Left ventricle myocardium inferior (tissue), 1 donor: ENCODE measurements around the gene VTI1A. TPM values are rescaled to one million over a fixed set of nuclear protein-coding genes. Genes with fewer than 3 reads are reported as not detected.

Experiments used
- DNase-seq: peaks from one replicate; pipeline ENCODE4 v3.0.0-alpha.2; 2020
- H3K27ac ChIP-seq: fragments of 200-600 bp; replicated peaks from 2 replicates; pipeline ENCODE4 v1.8.0; 2021
- H3K27me3 ChIP-seq: fragments of 200-600 bp; 2 replicates; pipeline ENCODE4 v1.8.0; 2021; ENCODE audit warnings: low read depth
- H3K36me3 ChIP-seq: fragments of 200-600 bp; 2 replicates; pipeline ENCODE4 v1.8.0; 2021
- H3K4me1 ChIP-seq: fragments of 200-600 bp; 2 replicates; pipeline ENCODE4 v1.8.0; 2021
- H3K4me3 ChIP-seq: fragments of 200-600 bp; 2 replicates; pipeline ENCODE4 v1.8.0; 2021; ENCODE audit warnings: mild to moderate bottlenecking, moderate library complexity
- H3K9me3 ChIP-seq: fragments of 200-600 bp; replicated peaks from 2 replicates; pipeline ENCODE4 v1.8.0; 2021
- CTCF ChIP-seq: fragments of 200-600 bp; IDR thresholded peaks from 2 replicates; pipeline ENCODE4 v1.8.0; 2021; ENCODE audit warnings: antibody characterized with exemption, mild to moderate bottlenecking, borderline replicate concordance
- intact Hi-C: fragments of 100-400 bp; cut with micrococcal nuclease; formaldehyde crosslinking; loops from one replicate; pipeline ENCODE4 v1.11.0; 2022
- total RNA-seq: library from RNA; stranded (reverse); fragmentation: NEBNext Ultra II Directional; extraction: Animal tissue kit (Norgen Biotek cat#: 25700); gene quantifications from one replicate; pipeline ENCODE4 v1.2.1, GENCODE V29; 2021
- donor health status: DM: no; HTN: yes; CAD: no; lungs with severe emphysema.

Gene VTI1A
- total RNA-seq, 1 donor from 2014 or later, result 20.5 TPM

- TF ChIP-seq CTCF, result no peak
- Histone ChIP-seq H3K4me1 (no peaks in the 10 kb centered on the region), H3K4me3 (no peak overlapping the region), H3K27ac (no peak overlapping the region), H3K36me3 (peaks cover 2% of the 10 kb centered on the region), H3K27me3 (no peaks in the 10 kb centered on the region), H3K9me3 (no peaks in the 10 kb centered on the region)
- no peak for DNase-seq
- intact Hi-C loops, result no loop called here
These were observed 364.9 kb downstream of the VTI1A start for GRCh38 chr10:112811741-112812551.

- Histone ChIP-seq H3K4me1 (no peaks in the 10 kb centered on the region), H3K9me3 (no peaks in the 10 kb centered on the region), H3K4me3 (no peak overlapping the region), H3K27ac (no peak overlapping the region), H3K27me3 (no peaks in the 10 kb centered on the region), H3K36me3 (peaks cover 2% of the 10 kb centered on the region)
- intact Hi-C loops, result no loop called here
- no peak for DNase-seq
- TF ChIP-seq CTCF, result no peak
These were observed 365.6 kb downstream of the VTI1A start for GRCh38 chr10:112812586-112812985.

GRCh38 chr10:112813866-112814591 is 367.0 kb downstream of the VTI1A start:
- no peak for TF ChIP-seq CTCF
- Histone ChIP-seq H3K4me1 (no peaks in the 10 kb centered on the region), H3K4me3 (no peak overlapping the region), H3K9me3 (no peaks in the 10 kb centered on the region), H3K27me3 (no peaks in the 10 kb centered on the region), H3K27ac (no peak overlapping the region), H3K36me3 (peaks cover 2% of the 10 kb centered on the region)
- intact Hi-C loops, result no loop called here
- no peak for DNase-seq

- intact Hi-C loops, result no loop called here
- Histone ChIP-seq H3K4me3 (no peak overlapping the region), H3K9me3 (no peaks in the 10 kb centered on the region), H3K27ac (peak overlapping the region; percentile 40), H3K36me3 (peaks cover 2% of the 10 kb centered on the region), H3K4me1 (no peaks in the 10 kb centered on the region), H3K27me3 (no peaks in the 10 kb centered on the region)
- no peak for DNase-seq
- TF ChIP-seq CTCF, result no peak
These were observed 368.4 kb downstream of the VTI1A start for GRCh38 chr10:112815269-112816032.

- Histone ChIP-seq H3K9me3 (no peaks in the 10 kb centered on the region), H3K27ac (peak overlapping the region; percentile 40), H3K36me3 (peaks cover 2% of the 10 kb centered on the region), H3K4me1 (no peaks in the 10 kb centered on the region), H3K4me3 (peak overlapping the region; percentile 12), H3K27me3 (no peaks in the 10 kb centered on the region)
- no peak for TF ChIP-seq CTCF
- no peak for DNase-seq
- intact Hi-C loops, result no loop called here
These were observed 369.0 kb downstream of the VTI1A start for GRCh38 chr10:112816033-112816430.
